HepG2 (cell line): ENCODE data around the gene HOXA10. TPM values are rescaled to one million over a fixed set of nuclear protein-coding genes. Genes with fewer than 3 reads are reported as not detected.

Experiments
- ASH2L ChIP-seq: fragments of 300-600, 200-600 bp; sonication (generic); IDR thresholded peaks from 2 replicates; pipeline ENCODE4 v1.7.0; 2017; ENCODE audit warnings: low read depth, mild to moderate bottlenecking, moderate library complexity, mixed read lengths, low read length; ENCODE audit not compliant: insufficient read length
- CCDC6 ChIP-seq: sonication (generic); formaldehyde crosslinking; IDR thresholded peaks from 2 replicates; pipeline ENCODE4 v1.8.1; 2022; ENCODE audit warnings: mild to moderate bottlenecking, missing genetic modification reagents, moderate library complexity
- GRHL1 ChIP-seq: sonication (generic); formaldehyde crosslinking; conservative IDR thresholded peaks from 2 replicates; pipeline ENCODE4 v1.8.0; 2022; ENCODE audit warnings: missing genetic modification reagents
- MXD4 ChIP-seq: IDR thresholded peaks from 2 replicates; pipeline ENCODE4 v1.6.1; 2016; ENCODE audit warnings: mild to moderate bottlenecking, missing biosample characterization, missing genetic modification reagents
- NFAT5 ChIP-seq: sonication (generic); formaldehyde crosslinking; IDR thresholded peaks from 2 replicates; pipeline ENCODE4 v1.4.0; 2020; ENCODE audit warnings: missing genetic modification reagents
- NR2F2 ChIP-seq: IDR thresholded peaks from 2 replicates; pipeline ENCODE4 v1.6.1; 2012; ENCODE audit warnings: low read depth, inconsistent platforms, borderline replicate concordance
- SMAD3 ChIP-seq: sonication (generic); formaldehyde crosslinking; IDR thresholded peaks from 2 replicates; pipeline ENCODE4 v1.4.0; 2020; ENCODE audit warnings: missing genetic modification reagents
- SP140L ChIP-seq: sonication (generic); formaldehyde crosslinking; IDR thresholded peaks from 2 replicates; pipeline ENCODE4 v1.4.0; 2020; ENCODE audit warnings: missing genetic modification reagents, borderline replicate concordance
- SRY ChIP-seq: sonication (generic); formaldehyde crosslinking; IDR thresholded peaks from 2 replicates; pipeline ENCODE4 v1.8.0; 2022; ENCODE audit warnings: mild to moderate bottlenecking, missing genetic modification reagents
- U2AF2 ChIP-seq: fragments of 200-400 bp; formaldehyde crosslinking; IDR thresholded peaks from 2 replicates; pipeline ENCODE4 v1.6.1; 2017; ENCODE audit warnings: low read depth, mild to moderate bottlenecking, low read length
- ZFP82 ChIP-seq: sonication (generic); formaldehyde crosslinking; IDR thresholded peaks from 2 replicates; pipeline ENCODE4 v1.5.1; 2020; ENCODE audit warnings: mild to moderate bottlenecking, missing genetic modification reagents, borderline replicate concordance
- ZNF292 ChIP-seq: sonication (generic); formaldehyde crosslinking; IDR thresholded peaks from 2 replicates; pipeline ENCODE4 v1.8.1; 2022; ENCODE audit warnings: mild to moderate bottlenecking, low read depth, missing genetic modification reagents, borderline replicate concordance
- ZNF672 ChIP-seq: sonication (generic); formaldehyde crosslinking; IDR thresholded peaks from 2 replicates; pipeline ENCODE4 v1.8.1; 2022; ENCODE audit warnings: missing genetic modification reagents
- polyA plus RNA-seq, 8 experiments: library from polyadenylated mRNA; depleted of rRNA in 3 of 8; stranded (reverse) in 7 of 8; unstranded in 1 of 8; fragments of >200 nt; fragmentation: Illumina TruSeq in 4 of 8; extraction: Trizol in 4 of 8; gene quantifications; 2 replicates each; pipeline versions ENCODE4 v1.2.1 to v1.2.3, GENCODE V29; 2011 to 2016; ENCODE audit warnings: low read depth in 4 of 8, missing spikeins in 1 of 8, mixed read lengths in 1 of 8; ENCODE audit not compliant: insufficient read depth in 1 of 8
- total RNA-seq, 5 experiments: library from RNA; depleted of rRNA; stranded (reverse); fragments of >200 nt; fragmentation: Illumina TruSeq; extraction: Trizol; gene quantifications; 2 replicates each; pipeline ENCODE4 v1.2.3, GENCODE V29; 2016; ENCODE audit warnings: low read depth in 1 of 5
- TF ChIP-seq, protein P1 (sequence below): sonication (generic); formaldehyde crosslinking; IDR thresholded peaks from 2 replicates; pipeline ENCODE4 v1.5.0; 2020; ENCODE audit warnings: mild to moderate bottlenecking, missing genetic modification reagents, borderline replicate concordance
- TF ChIP-seq, protein P2 (sequence below): sonication (generic); formaldehyde crosslinking; IDR thresholded peaks from 2 replicates; pipeline ENCODE4 v1.5.1; 2020; ENCODE audit warnings: mild to moderate bottlenecking, missing genetic modification reagents, moderate library complexity

Gene HOXA10
- total and polyA plus RNA-seq, 2 of the 13 experiments (the other 11 are each of a cell fraction or from before 2014, with no cell fraction given), result not detected

DNA sequence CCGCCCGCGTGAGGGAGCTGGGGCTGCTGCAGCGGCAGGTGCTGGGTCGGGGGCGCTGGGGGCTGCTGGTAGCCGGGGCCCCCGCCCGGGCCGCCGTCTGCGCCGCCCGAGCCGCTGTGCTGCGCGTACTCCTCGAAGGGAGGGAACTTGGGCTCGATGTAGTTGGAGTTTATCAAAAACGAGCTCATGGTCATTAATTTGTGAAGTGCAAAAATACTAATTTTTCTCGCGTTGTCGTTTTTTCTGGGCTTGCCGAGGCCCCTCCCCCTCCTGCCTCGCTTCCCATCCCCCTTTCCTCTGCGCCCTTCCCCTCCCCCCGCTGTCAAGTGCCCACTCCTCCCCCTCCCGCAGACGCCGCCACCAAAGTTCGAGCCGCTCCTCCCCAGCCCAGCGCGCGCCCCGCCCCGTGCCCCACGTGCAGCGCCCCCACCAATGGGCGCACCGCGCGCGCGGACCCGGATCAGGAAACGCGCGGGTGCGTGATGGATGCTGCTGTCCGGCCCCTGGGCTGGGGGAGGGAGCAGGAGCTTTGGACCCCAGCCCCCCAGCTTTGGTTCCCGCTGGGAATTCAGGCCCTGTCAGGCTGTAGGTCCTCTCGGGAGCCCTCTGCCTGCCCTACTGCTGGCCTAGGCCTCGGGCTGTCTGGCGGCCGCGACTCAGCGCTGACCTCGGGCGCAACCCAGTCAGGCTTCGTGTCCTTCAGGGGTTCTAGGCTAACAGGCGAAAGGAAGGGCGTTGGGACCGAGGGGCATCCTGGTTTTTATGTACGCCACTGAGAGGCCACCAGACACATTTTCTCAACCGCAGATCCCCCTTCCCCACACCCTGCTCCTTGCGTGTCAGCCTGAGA, 43.4 kb downstream of the HOXA10 start, which contains the start of gene HOXA4 (continued):
- TF ChIP-seq, protein P1, sequence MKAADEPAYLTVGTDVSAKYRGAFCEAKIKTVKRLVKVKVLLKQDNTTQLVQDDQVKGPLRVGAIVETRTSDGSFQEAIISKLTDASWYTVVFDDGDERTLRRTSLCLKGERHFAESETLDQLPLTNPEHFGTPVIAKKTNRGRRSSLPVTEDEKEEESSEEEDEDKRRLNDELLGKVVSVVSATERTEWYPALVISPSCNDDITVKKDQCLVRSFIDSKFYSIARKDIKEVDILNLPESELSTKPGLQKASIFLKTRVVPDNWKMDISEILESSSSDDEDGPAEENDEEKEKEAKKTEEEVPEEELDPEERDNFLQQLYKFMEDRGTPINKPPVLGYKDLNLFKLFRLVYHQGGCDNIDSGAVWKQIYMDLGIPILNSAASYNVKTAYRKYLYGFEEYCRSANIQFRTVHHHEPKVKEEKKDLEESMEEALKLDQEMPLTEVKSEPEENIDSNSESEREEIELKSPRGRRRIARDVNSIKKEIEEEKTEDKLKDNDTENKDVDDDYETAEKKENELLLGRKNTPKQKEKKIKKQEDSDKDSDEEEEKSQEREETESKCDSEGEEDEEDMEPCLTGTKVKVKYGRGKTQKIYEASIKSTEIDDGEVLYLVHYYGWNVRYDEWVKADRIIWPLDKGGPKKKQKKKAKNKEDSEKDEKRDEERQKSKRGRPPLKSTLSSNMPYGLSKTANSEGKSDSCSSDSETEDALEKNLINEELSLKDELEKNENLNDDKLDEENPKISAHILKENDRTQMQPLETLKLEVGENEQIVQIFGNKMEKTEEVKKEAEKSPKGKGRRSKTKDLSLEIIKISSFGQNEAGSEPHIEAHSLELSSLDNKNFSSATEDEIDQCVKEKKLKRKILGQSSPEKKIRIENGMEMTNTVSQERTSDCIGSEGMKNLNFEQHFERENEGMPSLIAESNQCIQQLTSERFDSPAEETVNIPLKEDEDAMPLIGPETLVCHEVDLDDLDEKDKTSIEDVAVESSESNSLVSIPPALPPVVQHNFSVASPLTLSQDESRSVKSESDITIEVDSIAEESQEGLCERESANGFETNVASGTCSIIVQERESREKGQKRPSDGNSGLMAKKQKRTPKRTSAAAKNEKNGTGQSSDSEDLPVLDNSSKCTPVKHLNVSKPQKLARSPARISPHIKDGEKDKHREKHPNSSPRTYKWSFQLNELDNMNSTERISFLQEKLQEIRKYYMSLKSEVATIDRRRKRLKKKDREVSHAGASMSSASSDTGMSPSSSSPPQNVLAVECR (CRISPR knock-in tag), result peak; percentile 81; the same call in 1 of the 2 replicates
- TF ChIP-seq ASH2L, result peak; percentile 69
- TF ChIP-seq GRHL1 (CRISPR knock-in tag), result no peak
- TF ChIP-seq SP140L (CRISPR knock-in tag), result no peak
- no peak for TF ChIP-seq SMAD3 (CRISPR knock-in tag)
- TF ChIP-seq ZFP82 (CRISPR knock-in tag), result no peak
- TF ChIP-seq ZNF672 (CRISPR knock-in tag), result 0 out of 2 replicates have a peak, but pooled peaks have one; percentile 19
- no peak for TF ChIP-seq ZNF292 (CRISPR knock-in tag)
- no peak for TF ChIP-seq U2AF2
- no peak; the same call in 1 of the 2 replicates for TF ChIP-seq NR2F2
- peak; percentile 34; the same call in 1 of the 2 replicates for TF ChIP-seq SRY
- TF ChIP-seq CCDC6 (CRISPR knock-in tag), result peak; percentile 31; the same call in 1 of the 2 replicates
- TF ChIP-seq NFAT5, result no peak
- TF ChIP-seq, protein P2, sequence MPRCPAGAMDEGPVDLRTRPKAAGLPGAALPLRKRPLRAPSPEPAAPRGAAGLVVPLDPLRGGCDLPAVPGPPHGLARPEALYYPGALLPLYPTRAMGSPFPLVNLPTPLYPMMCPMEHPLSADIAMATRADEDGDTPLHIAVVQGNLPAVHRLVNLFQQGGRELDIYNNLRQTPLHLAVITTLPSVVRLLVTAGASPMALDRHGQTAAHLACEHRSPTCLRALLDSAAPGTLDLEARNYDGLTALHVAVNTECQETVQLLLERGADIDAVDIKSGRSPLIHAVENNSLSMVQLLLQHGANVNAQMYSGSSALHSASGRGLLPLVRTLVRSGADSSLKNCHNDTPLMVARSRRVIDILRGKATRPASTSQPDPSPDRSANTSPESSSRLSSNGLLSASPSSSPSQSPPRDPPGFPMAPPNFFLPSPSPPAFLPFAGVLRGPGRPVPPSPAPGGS (CRISPR knock-in tag), result no peak; the same call in none of the 2 replicates
- peak; percentile 47; the same call in 1 of the 2 replicates for TF ChIP-seq MXD4 (CRISPR knock-in tag)
